NCI-H1436 (cell line): ENCODE results near the gene DUSP2.
"Not testable (repeated sequence)": the region's sequence is repeated elsewhere in the genome, so short reads cannot be mapped to it uniquely, and the experiment has no call there.

Source experiments
- DNase-seq: peaks from one replicate; lab custom pipeline; 2025; lab: John Stamatoyannopoulos, UW

The DUSP2 gene

DNA sequence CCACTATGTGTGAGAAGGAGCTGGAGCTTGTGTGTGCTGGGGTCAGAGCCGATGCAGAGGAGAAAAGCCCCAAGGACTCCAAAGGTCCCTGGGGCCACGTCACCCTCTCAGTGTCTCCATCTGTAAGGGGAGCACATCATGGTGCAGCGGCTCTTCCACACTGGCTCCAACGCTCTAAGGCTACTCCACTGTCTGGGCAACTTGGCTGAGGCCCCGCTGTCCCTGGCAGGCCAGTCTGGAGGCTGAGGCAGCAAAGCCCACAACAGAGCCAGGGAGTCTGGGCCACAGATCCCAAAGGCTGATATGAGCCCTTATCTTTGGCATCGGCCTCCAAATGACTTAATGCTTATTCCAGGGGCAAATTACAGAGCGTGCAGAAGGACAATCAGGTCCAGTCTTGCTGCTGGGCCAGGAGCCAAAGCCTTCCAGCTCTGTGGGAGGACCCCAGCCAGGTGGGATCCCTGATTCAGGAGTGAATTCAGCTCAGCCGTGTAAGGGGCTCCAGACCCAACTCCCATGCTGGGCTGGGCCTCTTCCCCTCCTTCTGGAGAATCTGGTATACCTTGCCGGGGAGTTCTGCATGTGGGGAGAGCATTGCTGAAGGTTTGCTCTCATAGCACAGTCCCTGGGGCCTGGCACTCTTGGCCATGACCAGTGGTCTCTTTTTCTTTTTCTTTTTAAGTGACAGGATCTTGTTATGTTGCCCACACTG, 1.8 kb upstream of the DUSP2 start:
- no peak for DNase-seq

GRCh38 chr2:96146153-96146880, 1.1 kb upstream of the DUSP2 start:
- DNase-seq = no peak

DNA sequence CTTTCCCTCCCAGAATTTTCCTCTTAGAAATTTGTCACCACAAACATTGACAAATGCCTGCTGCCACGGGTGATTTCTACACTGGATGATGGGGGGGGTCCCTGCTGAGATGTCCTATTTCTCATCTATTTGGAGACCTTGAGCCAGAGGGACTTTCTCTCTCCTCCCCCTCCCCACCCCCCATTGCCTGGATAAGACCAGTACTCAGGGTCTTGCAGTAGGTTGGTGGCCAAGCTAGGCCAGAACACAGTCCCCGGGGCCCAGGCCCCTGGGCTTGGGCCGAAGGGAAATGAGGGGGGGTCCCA, 560 bp upstream of the DUSP2 start:
- no peak for DNase-seq

- DNase-seq = no peak
These were observed 682 bp downstream of the DUSP2 start for GRCh38 chr2:96144481-96145035.

DNA sequence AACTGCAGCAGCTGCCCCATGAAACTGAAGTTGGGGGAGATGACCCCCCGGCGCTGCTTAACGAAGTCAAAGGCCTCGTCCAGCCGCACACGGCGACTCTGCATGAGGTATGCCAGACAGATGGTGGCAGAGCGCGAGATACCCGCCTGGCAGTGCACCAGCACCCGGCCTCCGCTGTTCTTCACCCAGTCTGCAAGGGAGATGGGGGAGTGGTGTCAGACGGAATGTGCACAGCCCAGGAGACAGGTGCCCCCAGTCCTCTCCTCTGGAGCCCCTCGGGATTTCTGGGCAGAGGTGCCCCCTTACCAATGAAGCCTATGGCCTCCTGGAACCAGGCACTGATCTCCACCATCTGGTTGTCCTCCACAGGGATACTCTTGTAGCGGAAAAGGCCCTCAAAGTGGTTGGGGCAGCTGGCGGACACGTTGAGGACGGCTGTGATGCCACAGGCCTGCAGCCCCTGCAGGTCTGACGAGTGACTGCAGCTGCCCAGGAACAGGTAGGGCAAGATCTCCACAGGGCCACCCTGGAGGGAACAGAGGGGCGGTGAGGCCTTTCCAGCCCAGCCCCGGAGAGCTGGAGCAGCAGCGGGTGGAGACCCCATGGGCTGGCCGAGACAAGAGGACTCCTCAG, 1.3 kb downstream of the DUSP2 start:
- no peak for DNase-seq

DNA sequence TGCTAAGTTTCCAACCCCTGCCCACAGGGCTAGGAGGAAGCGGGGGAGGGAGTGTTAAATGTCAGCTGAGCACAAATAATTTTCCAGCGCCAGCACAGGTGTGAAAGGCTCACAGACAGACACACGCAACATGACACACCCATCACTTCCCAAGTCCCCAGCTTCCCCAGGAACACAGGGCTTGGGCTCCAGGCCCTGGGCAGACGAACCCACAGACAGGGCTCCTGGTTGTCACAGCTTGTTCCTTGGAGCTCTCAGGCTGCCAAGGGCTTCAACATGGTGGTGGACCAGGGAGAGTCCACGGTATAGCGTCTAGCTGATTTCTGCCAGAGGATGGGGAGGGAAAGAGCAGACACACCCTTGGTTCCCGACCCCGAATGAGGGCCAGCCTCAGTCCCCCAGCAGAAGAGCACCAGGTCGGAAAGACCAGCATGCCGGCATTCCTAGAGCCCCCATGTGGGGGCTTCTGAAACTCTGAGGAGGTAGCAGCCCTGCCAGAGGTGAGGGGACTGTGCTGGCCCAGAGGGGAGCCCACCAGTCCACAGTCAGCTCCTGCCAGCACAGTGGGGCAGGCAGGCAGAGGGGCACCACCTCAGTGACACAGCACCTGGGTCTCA, 1.9 kb downstream of the DUSP2 start:
- DNase-seq = no peak

DNA sequence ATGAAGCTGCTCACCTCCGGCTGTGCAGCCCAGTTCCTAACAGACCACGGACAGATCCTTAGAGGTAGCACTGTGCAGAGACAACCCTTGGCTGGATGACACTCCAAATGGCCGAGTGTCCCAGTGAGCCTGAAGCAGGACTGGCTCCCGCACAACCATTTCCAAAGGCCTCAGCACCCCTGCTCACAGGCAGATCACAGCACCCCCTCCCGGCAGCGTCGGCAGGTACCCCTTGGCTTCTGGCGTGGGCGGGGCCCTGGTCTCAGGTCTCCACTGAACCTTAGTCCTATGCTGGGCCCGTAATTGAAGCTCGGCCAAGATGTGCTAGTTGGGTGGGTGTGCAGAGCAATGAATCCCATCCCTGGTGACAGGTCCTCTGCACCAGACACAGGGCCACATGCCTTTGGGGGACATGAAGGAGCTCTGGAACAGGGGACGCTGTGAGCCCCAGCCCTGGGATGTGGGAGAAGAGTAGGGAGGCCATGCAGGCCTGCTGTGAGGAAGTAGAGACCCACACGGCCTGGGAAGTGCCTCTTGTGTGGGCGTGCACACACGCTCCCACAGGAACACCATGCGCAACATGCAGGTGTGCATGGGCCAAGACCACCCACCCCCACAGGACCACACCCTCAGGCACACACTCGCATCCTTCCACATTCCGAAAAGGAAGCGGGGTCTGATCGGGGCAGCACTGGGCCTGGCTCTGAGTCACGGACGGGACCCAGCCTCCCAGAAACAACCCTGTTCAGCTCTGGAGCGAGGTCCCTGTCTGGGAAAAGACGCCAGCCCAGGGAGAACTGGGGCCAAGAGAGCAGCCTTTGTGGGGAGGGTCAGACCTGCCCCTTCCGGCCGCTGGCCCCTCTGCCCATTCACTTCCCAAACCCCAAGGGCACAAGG, 2.8 kb downstream of the DUSP2 start:
- no peak for DNase-seq

GRCh38 chr2:96141624-96141967, 3.6 kb downstream of the DUSP2 start:
- not testable (repeated sequence) for DNase-seq

GRCh38 chr2:96140941-96141623, 4.2 kb downstream of the DUSP2 start:
- no peak for DNase-seq

DNA sequence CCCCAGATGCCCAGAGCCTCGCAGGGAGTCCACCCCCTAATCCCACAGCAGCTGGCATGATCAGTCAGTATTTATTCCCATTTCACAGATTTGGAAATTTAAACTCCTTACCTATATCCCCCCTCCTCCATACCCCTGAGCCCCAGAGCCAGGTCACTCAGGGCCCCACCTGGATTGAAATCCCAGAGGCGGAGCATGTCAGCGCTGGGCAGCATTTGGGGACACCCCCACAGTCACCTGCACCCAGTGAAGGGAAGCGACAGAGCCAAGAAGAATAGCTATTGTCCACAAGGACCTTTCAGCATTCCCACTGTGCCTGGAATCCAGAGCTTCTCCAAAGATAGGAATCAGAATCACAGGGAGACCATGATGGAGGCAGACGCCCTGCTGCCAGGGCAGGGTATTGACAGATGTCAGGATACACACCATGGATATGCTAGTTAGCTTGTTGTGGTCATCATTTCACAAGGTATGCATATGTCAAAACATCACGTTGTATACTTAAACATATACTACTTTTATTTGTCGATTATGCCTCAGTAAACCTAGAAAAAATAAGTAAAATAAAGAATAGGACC, 6.0 kb downstream of the DUSP2 start:
- DNase-seq = no peak

DNA sequence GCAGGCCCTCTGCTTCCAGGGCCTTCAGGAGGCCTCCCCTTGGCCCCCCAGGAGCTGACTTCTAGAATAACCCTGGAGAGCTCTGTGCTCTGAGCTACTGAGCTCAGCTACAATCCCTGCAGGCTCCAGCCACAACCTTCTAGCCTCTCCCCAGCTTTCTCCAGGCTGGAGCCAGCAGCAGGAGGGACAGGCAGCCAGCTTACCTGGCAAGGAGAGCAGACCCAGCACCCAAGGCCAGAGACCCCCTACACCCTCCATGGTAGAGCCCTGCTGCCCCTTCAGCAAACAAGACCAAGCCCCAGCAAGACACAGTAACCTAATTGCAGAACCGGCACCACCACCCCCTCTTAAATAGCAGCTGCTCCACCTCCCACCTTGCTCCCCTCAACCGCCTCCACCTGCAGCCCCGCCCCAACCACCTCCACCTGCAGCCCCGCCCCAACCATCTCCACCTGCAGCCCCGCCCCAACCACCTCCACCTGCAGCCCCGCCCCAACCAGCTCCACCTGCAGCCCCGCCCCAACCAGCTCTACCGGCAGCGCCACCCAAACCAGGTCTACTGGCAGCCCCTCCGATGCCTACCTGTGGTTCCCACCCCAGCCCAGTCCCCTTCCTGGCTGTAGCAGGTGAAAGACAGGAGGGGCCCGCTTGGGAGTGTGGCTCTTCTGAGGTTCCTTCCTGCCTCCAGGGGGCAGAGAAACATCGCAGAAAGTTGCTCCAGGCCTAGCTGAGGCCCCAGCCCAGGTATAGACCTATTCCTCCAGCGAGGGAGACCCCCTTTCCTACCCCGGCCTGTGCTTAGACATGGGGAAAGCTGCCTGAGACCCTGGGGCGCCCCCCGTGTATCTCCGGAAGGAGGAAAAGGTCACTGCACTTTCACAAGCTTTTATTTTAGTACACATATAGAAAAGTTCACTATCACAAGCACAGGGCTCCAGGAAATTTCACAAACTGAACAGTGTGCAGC, 6.8 kb downstream of the DUSP2 start, which contains the start of gene ASTL:
Gene ASTL, minus strand, starts transcription at position 324 of the 967 bp plus-strand sequence. Its CDS starts 66 bp downstream, at position 258.
- peak; percentile 67 for DNase-seq

DNA sequence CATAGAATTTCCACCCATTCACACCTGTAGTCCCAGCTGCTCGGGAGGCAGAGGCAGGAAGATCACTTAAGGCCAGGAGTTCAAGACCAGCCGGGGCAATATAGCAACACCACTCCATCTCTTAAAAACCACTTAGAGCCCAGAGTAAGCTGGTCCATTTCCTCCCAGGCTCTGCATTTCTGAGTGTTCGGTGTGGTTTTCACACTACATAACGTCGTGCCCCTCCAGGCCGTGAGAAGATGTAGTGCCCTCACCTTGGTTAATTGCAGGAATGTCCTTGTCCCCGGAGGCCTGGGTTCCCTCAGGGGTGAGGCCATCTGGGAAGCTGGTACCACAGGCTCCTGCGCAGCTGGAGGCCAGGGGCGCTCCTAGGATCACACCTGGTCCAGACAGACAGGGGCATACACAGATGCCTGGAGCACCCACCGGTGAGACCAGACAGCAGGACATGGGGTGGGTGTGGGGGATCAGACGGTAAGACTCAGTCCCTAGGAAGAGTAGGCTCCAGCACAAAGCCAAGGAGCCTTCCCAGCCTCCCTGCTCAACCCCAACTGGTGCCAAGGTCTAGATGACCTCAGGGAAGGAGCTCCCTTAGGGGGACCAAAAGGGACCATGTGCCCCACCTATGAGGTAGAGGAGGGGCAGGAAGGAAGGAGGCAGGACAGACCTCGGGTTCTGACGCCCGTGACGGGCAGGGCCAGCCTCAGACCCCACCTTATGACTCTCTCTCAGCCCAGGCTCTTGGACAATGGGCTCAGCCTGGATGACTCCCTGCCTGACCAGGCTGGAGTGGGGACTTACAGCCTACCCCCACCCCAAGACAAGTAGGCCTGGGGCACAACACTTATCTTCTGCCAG, 7.7 kb downstream of the DUSP2 start:
- no peak for DNase-seq

DNA sequence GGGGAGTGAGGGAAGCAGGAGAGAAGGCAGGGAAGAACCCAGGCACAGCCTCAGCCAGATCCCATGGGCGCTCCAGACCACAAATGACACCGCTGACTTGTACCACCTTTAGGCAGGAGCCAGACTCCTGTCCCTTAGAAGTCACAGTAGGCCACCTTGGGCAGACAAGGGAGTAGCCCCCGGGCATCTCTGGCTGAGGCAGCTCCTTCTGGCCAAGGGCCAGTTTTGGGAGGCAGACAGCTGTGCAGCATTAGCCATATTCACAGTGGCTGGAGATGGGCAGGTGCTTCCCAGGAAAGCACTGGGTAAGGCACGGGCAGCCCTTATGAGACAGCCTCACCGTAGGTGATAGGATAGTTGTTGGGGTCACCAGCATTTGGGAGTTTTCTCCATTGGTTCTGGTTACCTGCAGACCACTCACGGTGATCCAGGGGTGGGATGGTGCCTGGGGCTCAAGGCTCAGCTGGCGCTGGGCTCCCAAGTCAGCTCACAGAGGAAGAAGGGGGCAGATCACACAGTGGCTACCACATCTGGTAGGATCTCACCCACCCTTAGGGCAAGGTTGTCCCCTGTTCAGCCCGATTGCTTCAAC, 9.0 kb downstream of the DUSP2 start:
- DNase-seq = no peak

DNA sequence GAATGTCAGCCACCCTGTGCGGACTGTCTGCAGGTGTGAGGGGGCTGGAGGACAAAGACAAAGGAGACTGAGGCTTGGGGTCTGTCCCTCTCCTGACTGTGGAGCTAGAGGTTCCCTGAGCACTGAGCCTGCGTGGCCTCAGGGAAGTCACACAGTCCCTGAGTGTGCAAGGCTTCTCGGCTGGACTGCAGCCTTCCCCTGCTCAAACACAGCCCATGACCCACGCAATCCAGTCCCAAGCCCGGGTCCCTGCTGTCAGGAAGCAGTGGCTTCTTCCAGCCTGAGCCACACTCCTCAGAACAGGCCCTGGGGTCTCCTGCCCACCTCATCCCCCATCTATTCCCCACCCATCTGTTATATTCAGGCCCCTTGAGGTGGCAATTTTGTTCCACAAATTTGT, 9.6 kb downstream of the DUSP2 start:
- DNase-seq = no peak

DNA sequence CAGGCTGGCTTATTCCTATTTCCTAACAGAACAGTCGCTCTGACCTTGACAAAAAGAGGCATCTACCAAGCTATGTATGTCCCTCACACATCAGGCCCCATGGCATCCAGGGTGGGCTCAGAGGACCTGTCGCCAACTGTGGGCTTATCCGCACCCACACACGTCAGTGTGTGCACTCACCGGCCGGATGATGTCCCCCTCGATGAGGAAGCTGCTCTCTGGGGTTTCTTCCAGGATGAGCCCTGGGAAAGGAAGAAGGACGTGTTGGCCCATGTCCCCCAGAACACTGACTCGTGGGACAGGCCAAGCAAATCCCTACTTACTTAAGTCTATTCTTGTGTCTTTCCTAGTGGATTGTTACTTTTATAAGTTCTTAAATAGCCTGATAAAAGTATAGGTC, 10.1 kb downstream of the DUSP2 start:
- DNase-seq = no peak

DNA sequence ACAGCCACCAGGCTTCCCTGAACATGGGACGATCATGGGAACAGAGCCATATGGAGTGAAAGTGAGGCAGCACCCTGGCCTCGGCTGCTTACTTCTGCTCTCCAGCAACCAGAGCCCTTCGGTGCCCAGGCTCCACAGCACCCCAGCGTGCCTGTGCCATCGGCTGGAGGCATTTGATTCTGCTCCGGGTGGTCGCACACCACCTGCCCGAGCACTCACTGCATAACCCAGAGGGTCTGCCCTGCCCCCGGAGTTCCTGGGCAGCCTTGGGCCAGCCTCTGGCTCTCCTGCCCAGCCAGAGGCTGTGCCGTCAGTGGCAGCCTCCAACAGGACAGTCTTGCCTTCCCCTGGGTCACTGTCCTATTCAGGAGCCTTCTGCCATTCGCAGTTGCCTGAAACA, 10.8 kb downstream of the DUSP2 start:
- DNase-seq = no peak

GRCh38 chr2:96131813-96132745, 13.2 kb downstream of the DUSP2 start:
- no peak for DNase-seq
